LNCaP clone FGC (cell line): ENCODE data around the gene NFIA.
A peak's percentile ranks its signal among the peaks of the same experiment; 100 is the strongest.

ENCODE experiments used
- DNase-seq: peaks from one replicate; pipeline ENCODE4 v3.0.0-alpha.2; 2011; ENCODE audit warnings: low read depth
- H3K4me3 ChIP-seq: 2 replicates; pipeline ENCODE4 v1.5.1; 2011; ENCODE audit warnings: mild to moderate bottlenecking, low read depth, low read length, control low read depth
- TF ChIP-seq, protein P1 (sequence below): IDR thresholded peaks from 2 replicates; pipeline ENCODE4 v1.5.1; 2012; ENCODE audit warnings: mild to moderate bottlenecking; ENCODE audit not compliant: control insufficient read depth, insufficient read depth; ENCODE audit errors: extremely low read depth

Gene NFIA

DNA sequence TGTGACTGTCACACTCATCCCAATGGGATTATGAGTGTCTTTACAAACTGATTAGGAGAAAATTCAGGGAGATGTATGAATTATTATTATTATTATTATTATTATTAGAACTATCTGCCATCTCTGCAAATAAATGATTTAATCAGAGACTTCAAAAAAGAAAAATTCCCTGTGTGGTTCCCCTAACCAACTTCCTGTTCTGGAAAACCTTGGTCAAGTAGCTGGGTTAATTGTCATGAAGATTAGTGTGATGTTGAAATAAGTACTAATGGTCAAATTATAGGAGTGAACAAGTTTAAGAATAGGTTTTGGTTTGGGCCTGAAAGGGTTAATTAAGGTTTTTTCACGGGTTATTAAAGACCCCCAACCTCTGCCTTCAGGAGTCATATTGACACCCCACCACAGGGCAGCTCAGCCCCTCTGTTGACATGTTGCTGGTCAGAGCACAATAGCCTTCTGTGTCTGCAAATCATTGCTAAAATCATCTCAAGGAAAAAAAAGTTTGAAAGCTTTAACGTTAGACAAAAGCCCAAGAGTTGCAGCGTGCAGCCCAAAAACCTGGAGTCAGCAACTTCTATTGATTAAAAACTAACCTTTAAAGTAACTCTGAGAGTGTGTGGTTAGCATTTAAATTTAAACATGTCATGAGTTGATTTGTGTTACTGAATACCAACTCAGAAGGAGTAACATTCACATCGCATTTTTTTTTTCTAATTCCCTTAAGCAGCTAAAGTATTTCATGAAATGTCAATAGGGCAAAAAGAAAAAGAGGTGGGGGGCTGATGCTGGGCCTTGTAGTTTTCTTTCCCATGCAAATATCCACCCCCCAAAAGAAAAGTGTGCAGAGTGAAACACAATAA lies 370.0 kb downstream of the NFIA start:
- DNase-seq, result no peak
- H3K4me3 ChIP-seq, result no peak overlapping the region
- TF ChIP-seq, protein P1, sequence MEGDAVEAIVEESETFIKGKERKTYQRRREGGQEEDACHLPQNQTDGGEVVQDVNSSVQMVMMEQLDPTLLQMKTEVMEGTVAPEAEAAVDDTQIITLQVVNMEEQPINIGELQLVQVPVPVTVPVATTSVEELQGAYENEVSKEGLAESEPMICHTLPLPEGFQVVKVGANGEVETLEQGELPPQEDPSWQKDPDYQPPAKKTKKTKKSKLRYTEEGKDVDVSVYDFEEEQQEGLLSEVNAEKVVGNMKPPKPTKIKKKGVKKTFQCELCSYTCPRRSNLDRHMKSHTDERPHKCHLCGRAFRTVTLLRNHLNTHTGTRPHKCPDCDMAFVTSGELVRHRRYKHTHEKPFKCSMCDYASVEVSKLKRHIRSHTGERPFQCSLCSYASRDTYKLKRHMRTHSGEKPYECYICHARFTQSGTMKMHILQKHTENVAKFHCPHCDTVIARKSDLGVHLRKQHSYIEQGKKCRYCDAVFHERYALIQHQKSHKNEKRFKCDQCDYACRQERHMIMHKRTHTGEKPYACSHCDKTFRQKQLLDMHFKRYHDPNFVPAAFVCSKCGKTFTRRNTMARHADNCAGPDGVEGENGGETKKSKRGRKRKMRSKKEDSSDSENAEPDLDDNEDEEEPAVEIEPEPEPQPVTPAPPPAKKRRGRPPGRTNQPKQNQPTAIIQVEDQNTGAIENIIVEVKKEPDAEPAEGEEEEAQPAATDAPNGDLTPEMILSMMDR, result no peak

DNA sequence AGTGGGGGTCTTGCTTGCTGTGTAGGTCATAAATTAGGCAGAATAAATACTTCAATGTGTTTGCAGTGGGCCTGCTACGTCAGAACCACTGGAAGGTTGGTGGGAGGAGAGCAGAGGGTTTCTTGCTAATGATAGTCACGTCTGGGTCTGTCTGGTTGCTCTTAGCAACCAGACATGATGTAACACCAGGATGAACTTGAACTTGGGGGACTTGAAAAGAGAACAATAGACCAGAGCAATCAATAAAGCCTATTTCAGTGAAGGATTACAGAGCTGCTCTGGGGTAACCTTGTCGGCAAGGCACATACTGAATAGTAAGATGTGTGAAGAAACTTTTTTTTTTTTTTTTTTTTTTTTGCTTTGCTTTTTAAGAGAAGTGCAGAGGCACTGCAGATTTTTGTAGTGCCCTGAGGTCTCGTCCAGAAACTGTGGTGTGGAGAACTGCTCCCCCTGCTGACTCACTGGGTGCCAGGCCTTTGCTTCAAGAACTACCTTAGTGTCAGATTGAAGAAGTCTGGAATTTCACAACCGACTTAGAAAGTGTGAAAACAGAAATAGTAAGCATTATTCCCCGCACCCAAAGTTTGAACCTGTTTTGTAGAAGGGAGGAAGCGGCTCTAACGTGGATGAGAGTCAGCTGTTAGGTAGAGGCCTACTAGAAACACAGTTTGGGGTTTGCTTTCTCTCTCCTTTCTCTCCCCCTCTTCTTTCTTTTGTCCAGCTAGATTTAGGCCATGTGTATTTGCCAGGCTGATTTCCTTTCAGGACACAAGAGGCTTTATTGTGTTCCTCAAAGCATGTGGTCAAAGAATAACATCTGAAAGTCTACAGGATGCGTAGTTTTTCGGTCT lies 371.0 kb downstream of the NFIA start:
- TF ChIP-seq, protein P1, result peak; percentile 88
- DNase-seq, result peak; percentile 71
- no peak overlapping the region for H3K4me3 ChIP-seq

DNA sequence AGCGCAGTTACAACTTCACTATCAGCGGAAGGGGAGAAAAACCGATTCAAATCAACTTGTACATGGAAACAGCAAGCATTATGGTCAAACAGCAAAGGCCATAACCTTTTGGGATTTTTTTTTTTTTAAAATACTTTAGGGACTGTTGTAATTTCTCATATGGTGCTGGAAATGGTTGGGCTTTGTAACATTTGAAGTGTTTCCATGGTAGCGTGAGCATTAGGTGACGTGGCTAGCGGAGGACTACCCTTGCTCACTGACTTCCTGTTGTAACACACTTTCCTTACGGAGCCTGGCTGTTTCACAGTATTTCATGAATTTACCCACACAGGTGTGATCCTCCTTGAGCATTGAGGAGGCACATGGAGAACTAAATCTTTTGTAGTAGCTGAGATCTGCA lies 373.0 kb downstream of the NFIA start:
- H3K4me3 ChIP-seq, result no peak overlapping the region
- TF ChIP-seq, protein P1, result no peak
- DNase-seq, result no peak

DNA sequence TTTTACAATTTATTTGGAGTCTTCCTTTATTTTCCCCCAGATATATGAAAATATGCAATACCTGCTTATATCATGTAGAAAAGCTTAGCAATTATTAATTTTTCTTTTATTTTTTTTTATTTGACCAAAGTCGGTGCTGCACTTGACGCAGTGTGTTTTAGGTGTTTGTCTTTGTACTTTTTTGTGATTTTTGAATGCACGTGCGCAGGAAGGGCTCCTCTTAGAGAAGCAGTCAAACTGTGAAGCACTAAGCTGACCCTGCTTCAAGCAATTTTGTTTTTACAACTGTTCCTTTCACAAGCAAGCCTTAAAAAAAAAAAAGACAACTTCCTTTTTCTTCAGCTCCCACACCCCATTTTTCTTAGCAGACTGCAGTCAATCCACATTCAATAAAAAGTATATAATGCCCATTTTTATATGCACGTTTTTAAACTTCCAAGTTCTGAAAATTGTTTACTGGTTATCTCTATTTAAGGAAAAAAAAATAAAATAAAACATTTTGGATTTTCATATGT lies 375.2 kb downstream of the NFIA start:
- H3K4me3 ChIP-seq, result no peak overlapping the region
- TF ChIP-seq, protein P1, result no peak
- DNase-seq, result no peak

DNA sequence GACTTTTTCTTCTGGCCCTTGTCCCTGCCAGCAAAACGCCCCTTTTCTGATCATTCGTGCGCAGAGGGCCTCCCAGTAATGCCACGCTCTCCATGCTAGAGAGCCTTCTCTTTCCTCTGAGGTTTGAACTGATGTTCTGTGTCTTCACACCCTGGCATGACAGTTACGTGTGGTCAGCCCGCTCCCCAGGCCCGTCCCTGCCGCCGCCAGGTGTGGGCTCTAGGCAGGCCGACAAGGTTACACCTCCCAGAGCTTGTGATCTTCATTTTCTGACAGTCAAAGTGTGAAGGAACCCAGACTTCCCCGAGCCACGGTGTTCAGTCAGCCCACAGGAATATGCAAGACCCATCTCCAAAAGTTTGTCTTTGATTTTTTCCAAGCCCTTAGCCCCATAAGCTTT lies 377.0 kb downstream of the NFIA start:
- no peak for DNase-seq
- no peak overlapping the region for H3K4me3 ChIP-seq
- TF ChIP-seq, protein P1, result no peak

DNA sequence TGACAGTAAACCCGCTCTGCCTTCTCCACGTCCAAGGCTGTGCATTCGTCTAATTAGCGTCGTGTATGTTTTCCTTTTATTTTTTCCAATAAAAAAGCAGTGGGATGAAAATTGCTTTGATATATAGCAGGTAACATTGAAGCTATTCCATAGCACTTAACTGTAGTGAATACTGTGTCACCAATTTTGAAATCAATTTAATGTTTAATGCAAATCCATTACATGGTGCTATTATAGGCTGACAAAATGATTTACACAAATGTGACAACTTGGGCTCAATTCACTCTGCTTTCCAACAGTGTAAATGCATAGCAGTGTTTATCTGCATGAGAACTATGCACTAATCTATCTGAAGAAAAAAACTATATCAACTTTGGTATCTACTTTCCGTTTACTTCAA lies 377.8 kb downstream of the NFIA start:
- H3K4me3 ChIP-seq, result no peak overlapping the region
- DNase-seq, result no peak
- TF ChIP-seq, protein P1, result no peak
